Inferior parietal cortex (tissue), 1 donor: ENCODE results near the gene MRPL43.
"Not testable (repeated sequence)": the region's sequence is repeated elsewhere in the genome, so short reads cannot be mapped to it uniquely, and the experiment has no call there.

Source experiments
- DNase-seq: peaks from one replicate; pipeline ENCODE4 v3.0.0-alpha.2; 2016; ENCODE audit errors: extremely low spot score

The MRPL43 gene

GRCh38 chr10:100983868-100984671 is 3.2 kb downstream of the MRPL43 start:
- DNase-seq = no peak

GRCh38 chr10:100982916-100983830 is 4.1 kb downstream of the MRPL43 start:
- no peak for DNase-seq

GRCh38 chr10:100981178-100981772 is 6.0 kb downstream of the MRPL43 start:
- DNase-seq = no peak

GRCh38 chr10:100980711-100981110 is 6.6 kb downstream of the MRPL43 start:
- DNase-seq = no peak

GRCh38 chr10:100980311-100980710 is 7.0 kb downstream of the MRPL43 start:
- no peak for DNase-seq

- no peak for DNase-seq
Measured at GRCh38 chr10:100979791-100980272, 7.5 kb downstream of the MRPL43 start.

GRCh38 chr10:100978901-100979195 is 8.4 kb downstream of the MRPL43 start:
- no peak for DNase-seq

- no peak for DNase-seq
Measured at GRCh38 chr10:100978121-100978900, 9.0 kb downstream of the MRPL43 start.

GRCh38 chr10:100977436-100977835 is 9.9 kb downstream of the MRPL43 start:
- no peak for DNase-seq

- no peak for DNase-seq
Measured at GRCh38 chr10:100976906-100977305, 10.4 kb downstream of the MRPL43 start.

- not testable (repeated sequence) for DNase-seq
Measured at GRCh38 chr10:100975397-100975796, 11.9 kb downstream of the MRPL43 start.

GRCh38 chr10:100972904-100973535 is 14.3 kb downstream of the MRPL43 start:
- no peak for DNase-seq

- no peak for DNase-seq
Measured at GRCh38 chr10:100972115-100972903, 15.0 kb downstream of the MRPL43 start.

- DNase-seq = no peak
Measured at GRCh38 chr10:100970914-100971811, 16.1 kb downstream of the MRPL43 start.

GRCh38 chr10:100970076-100970913 is 17.0 kb downstream of the MRPL43 start:
- DNase-seq = no peak

- DNase-seq = no peak
Measured at GRCh38 chr10:100969187-100970075, 17.9 kb downstream of the MRPL43 start, which contains the start of gene SEMA4G. Gene SEMA4G, plus strand, starts transcription at chr10:100969504. Its CDS starts 3,409 bp downstream, at chr10:100972913.

- no peak for DNase-seq
Measured at GRCh38 chr10:100968863-100969186, 18.5 kb downstream of the MRPL43 start.
